A549 treated with DMSO at 1 μM for 4 hours (cell line): Measurements from ENCODE around the gene RSPRY1. TPM values are rescaled to one million over a fixed set of nuclear protein-coding genes. Genes with fewer than 3 reads are reported as not detected.

Experiments used
- total RNA-seq: library from RNA; stranded (reverse); fragments of 200-300 nt; extraction: Qiagen RNA extraction; gene quantifications from 5 replicates; pipeline ENCODE4 v1.2.3, GENCODE V29; 2022; ENCODE audit warnings: low read depth

Gene RSPRY1
- 26.4 to 32.0 TPM (median 28.1 TPM) in 5 replicates for total RNA-seq

GRCh38 chr16:57185945-57186871, at the start of gene RSPRY1, which contains the start of gene PSME3IP1:
Gene RSPRY1, plus strand, starts transcription at chr16:57186329. Its CDS starts 18,330 bp downstream, at chr16:57204659.
Gene PSME3IP1, minus strand, starts transcription at chr16:57186039. Its CDS starts 12,185 bp downstream, at chr16:57173854.

GRCh38 chr16:57244767-57245471, 58.8 kb downstream of the RSPRY1 start, which contains the start of gene ARL2BP:
Gene ARL2BP, plus strand, starts transcription at chr16:57245259. Its CDS starts 109 bp downstream, at chr16:57245368.

GRCh38 chr16:57284209-57284951, 98.3 kb downstream of the RSPRY1 start, which contains the start of gene PLLP:
Gene PLLP, minus strand, starts transcription at chr16:57284672. Its CDS starts 132 bp downstream, at chr16:57284540.

Other genes with a start within 250 kb of the RSPRY1 start
- gene CETP, start 224.4 kb upstream of the RSPRY1 start, total RNA-seq: not detected in 5 replicates
- 4.3 to 5.7 TPM (median 5.3 TPM) in 5 replicates for gene NLRC5, start 196.8 kb upstream of the RSPRY1 start, total RNA-seq
- 39.3 to 49.2 TPM (median 42.1 TPM) in 5 replicates for gene CPNE2, start 93.7 kb upstream of the RSPRY1 start, total RNA-seq
- 86.7 to 100 TPM (median 92.5 TPM) in 5 replicates for gene PSME3IP1, start 290 bp upstream of the RSPRY1 start, total RNA-seq
- 63.6 to 82.8 TPM (median 73.3 TPM) in 5 replicates for gene ARL2BP, start 58.9 kb downstream of the RSPRY1 start, total RNA-seq
- 1.3 to 2.1 TPM (median 1.6 TPM) in 5 replicates for gene PLLP, start 98.3 kb downstream of the RSPRY1 start, total RNA-seq
- gene CCL22, start 172.5 kb downstream of the RSPRY1 start, total RNA-seq: 0.06 to 0.08 TPM (median 0.07 TPM) in 4 of 5 replicates, not detected in the other
- gene CX3CL1, start 186.2 kb downstream of the RSPRY1 start, total RNA-seq: 0.04 to 0.32 TPM (median 0.10 TPM) in 4 of 5 replicates, not detected in the other
- gene CCL17, start 218.4 kb downstream of the RSPRY1 start, total RNA-seq: not detected in 5 replicates